SK-N-SH treated with all-trans-retinoic acid at 6 μM for 48 hours (cell line): ENCODE results near the gene SPOCD1.

Experiments used
- ATAC-seq: fragments of 200-7000 bp; cut with Tn5 transposase; 3 replicates; pipeline ENCODE4 v1.9.1; 2020; ENCODE audit warnings: mild to moderate bottlenecking, moderate library complexity
- BACH2 ChIP-seq: fragments of 250-450 bp; sonication (Bioruptor Pico); IDR thresholded peaks from 2 replicates; pipeline ENCODE4 v1.9.0; 2021; ENCODE audit warnings: mild to moderate bottlenecking, borderline replicate concordance
- CSDC2 ChIP-seq: fragments of 250-450 bp; sonication (Bioruptor Pico); IDR thresholded peaks from 2 replicates; pipeline ENCODE4 v1.5.0; 2020; ENCODE audit warnings: mild to moderate bottlenecking, moderate library complexity
- CSRNP3 ChIP-seq: fragments of 250-450 bp; sonication (Bioruptor Pico); IDR thresholded peaks from 2 replicates; pipeline ENCODE4 v1.5.1; 2021; ENCODE audit warnings: mild to moderate bottlenecking, moderate library complexity
- ESRRG ChIP-seq: fragments of 250-450 bp; sonication (Bioruptor Pico); IDR thresholded peaks from 2 replicates; pipeline ENCODE4 v1.6.1; 2021; ENCODE audit warnings: mild to moderate bottlenecking
- GLIS3 ChIP-seq: fragments of 250-450 bp; sonication (Bioruptor Pico); IDR thresholded peaks from 2 replicates; pipeline ENCODE4 v1.5.0; 2020; ENCODE audit warnings: mild to moderate bottlenecking, moderate library complexity
- ISL1 ChIP-seq: fragments of 250-450 bp; sonication (Bioruptor Pico); IDR thresholded peaks from 2 replicates; pipeline ENCODE4 v2.1.2; 2022; ENCODE audit warnings: mild to moderate bottlenecking, moderate library complexity
- OSR1 ChIP-seq: fragments of 250-450 bp; sonication (Bioruptor Pico); IDR thresholded peaks from 2 replicates; pipeline ENCODE4 v1.8.0; 2022; ENCODE audit warnings: moderate library complexity, mild to moderate bottlenecking, inconsistent platforms
- PATZ1 ChIP-seq: fragments of 250-450 bp; sonication (Bioruptor Pico); IDR thresholded peaks from 2 replicates; pipeline ENCODE4 v1.8.0; 2020; ENCODE audit warnings: mild to moderate bottlenecking, moderate library complexity, borderline replicate concordance
- SNAI2 ChIP-seq: fragments of 250-450 bp; sonication (Bioruptor Pico); IDR thresholded peaks from 2 replicates; pipeline ENCODE4 v1.5.0; 2020; ENCODE audit warnings: mild to moderate bottlenecking, moderate library complexity
- TCF4 ChIP-seq: fragments of 250-450 bp; sonication (Bioruptor Pico); IDR thresholded peaks from 2 replicates; pipeline ENCODE4 v1.8.0; 2021; ENCODE audit warnings: mild to moderate bottlenecking, moderate library complexity, borderline replicate concordance
- TOX ChIP-seq: fragments of 250-450 bp; sonication (Bioruptor Pico); IDR thresholded peaks from 2 replicates; pipeline ENCODE4 v1.8.0; 2021; ENCODE audit warnings: mild to moderate bottlenecking, moderate library complexity, borderline replicate concordance
- ZFP3 ChIP-seq: fragments of 250-450 bp; sonication (Bioruptor Pico); IDR thresholded peaks from 2 replicates; pipeline ENCODE4 v1.5.0; 2020; ENCODE audit warnings: mild to moderate bottlenecking, moderate library complexity
- ZFP30 ChIP-seq: fragments of 450-650 bp; formaldehyde crosslinking; IDR thresholded peaks from 2 replicates; pipeline ENCODE4 v1.5.0; 2022; ENCODE audit warnings: mild to moderate bottlenecking, moderate library complexity
- ZNF565 ChIP-seq: fragments of 450-650 bp; formaldehyde crosslinking; conservative IDR thresholded peaks from 2 replicates; pipeline ENCODE4 v1.5.0; 2020; ENCODE audit warnings: low read depth, mild to moderate bottlenecking, moderate library complexity
- TF ChIP-seq, protein P1 (sequence below): fragments of 250-450 bp; sonication (Bioruptor Pico); IDR thresholded peaks from 2 replicates; pipeline ENCODE4 v1.5.1; 2020; ENCODE audit warnings: low read depth, mild to moderate bottlenecking, moderate library complexity
- TF ChIP-seq, protein P2 (sequence below): fragments of 250-450 bp; sonication (Bioruptor Pico); IDR thresholded peaks from 2 replicates; pipeline ENCODE4 v1.5.0; 2020; ENCODE audit warnings: mild to moderate bottlenecking, moderate library complexity

SPOCD1 gene

GRCh38 chr1:31836638-31837037 lies 20.8 kb upstream of the SPOCD1 start (continued):
- TF ChIP-seq, protein P1, sequence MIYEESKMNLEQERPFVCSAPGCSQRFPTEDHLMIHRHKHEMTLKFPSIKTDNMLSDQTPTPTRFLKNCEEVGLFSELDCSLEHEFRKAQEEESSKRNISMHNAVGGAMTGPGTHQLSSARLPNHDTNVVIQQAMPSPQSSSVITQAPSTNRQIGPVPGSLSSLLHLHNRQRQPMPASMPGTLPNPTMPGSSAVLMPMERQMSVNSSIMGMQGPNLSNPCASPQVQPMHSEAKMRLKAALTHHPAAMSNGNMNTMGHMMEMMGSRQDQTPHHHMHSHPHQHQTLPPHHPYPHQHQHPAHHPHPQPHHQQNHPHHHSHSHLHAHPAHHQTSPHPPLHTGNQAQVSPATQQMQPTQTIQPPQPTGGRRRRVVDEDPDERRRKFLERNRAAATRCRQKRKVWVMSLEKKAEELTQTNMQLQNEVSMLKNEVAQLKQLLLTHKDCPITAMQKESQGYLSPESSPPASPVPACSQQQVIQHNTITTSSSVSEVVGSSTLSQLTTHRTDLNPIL (CRISPR knock-in tag): no peak
- TF ChIP-seq TCF4: no peak
- TF ChIP-seq ISL1 (CRISPR knock-in tag): no peak
- no peak for TF ChIP-seq ZNF565 (CRISPR knock-in tag)
- TF ChIP-seq OSR1 (CRISPR knock-in tag): no peak
- no peak for TF ChIP-seq ESRRG (CRISPR knock-in tag)
- TF ChIP-seq ZFP3 (CRISPR knock-in tag): no peak

- no peak for TF ChIP-seq ESRRG (CRISPR knock-in tag)
- no peak for ATAC-seq
These were observed 19.6 kb upstream of the SPOCD1 start for GRCh38 chr1:31835415-31835814.

GRCh38 chr1:31834501-31834900 lies 18.7 kb upstream of the SPOCD1 start:
- no peak for TF ChIP-seq BACH2
- TF ChIP-seq ZFP30: no peak
- TF ChIP-seq ISL1 (CRISPR knock-in tag): no peak
- TF ChIP-seq, protein P2, sequence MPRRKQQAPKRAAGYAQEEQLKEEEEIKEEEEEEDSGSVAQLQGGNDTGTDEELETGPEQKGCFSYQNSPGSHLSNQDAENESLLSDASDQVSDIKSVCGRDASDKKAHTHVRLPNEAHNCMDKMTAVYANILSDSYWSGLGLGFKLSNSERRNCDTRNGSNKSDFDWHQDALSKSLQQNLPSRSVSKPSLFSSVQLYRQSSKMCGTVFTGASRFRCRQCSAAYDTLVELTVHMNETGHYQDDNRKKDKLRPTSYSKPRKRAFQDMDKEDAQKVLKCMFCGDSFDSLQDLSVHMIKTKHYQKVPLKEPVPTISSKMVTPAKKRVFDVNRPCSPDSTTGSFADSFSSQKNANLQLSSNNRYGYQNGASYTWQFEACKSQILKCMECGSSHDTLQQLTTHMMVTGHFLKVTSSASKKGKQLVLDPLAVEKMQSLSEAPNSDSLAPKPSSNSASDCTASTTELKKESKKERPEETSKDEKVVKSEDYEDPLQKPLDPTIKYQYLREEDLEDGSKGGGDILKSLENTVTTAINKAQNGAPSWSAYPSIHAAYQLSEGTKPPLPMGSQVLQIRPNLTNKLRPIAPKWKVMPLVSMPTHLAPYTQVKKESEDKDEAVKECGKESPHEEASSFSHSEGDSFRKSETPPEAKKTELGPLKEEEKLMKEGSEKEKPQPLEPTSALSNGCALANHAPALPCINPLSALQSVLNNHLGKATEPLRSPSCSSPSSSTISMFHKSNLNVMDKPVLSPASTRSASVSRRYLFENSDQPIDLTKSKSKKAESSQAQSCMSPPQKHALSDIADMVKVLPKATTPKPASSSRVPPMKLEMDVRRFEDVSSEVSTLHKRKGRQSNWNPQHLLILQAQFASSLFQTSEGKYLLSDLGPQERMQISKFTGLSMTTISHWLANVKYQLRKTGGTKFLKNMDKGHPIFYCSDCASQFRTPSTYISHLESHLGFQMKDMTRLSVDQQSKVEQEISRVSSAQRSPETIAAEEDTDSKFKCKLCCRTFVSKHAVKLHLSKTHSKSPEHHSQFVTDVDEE (CRISPR knock-in tag): no peak
- TF ChIP-seq CSRNP3 (CRISPR knock-in tag): no peak
- ATAC-seq: no peak

DNA sequence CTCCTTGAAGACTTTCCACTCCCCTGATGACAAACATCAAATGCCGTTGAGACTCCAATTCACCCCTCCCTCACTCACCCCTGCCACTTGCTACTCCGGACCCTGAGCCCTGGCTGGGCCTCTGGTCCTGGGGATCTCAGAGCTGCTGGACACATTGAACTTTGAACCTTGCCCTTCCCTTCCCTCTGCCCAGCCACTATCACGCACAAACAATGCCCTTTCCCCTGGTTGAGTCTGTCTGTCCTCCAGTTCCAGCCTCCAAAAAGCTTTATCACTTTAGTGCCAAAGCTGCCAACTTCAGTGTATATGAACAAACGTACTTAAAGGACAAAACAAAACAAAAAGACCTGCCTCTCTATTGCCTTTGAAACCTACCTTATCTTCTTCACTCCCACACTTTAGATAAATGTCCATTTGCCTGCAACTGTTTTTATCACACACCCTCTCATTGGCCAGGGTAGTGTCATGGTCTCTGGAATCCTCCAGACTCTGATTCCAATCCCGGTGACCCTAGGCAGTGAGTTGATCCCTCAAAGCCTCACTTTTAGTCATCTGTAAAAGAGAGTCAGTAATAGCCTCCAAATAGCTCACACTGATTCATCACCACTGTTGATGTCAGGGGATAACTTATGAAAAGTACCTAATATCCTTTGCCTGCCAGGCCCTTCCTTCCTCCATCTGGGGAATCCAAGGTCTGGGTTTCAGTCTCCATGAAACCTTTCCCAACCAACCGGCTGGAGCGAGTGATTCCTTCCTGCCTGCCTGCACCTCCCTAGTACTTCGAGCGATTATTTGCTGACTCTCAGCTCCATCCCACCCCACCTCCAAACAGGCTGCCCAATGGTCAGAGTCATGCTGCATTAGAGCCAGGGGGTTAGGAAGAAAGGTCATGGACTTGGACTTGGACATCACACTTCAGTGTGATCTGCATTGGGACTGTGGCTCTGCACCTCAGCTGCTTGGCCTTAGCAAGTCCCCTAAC lies 15.9 kb upstream of the SPOCD1 start:
- ATAC-seq: no peak; the same call in 2 of the 3 replicates

More for the DNA sequence above, 15.9 kb upstream of the SPOCD1 start:
- no peak for TF ChIP-seq TCF4
- TF ChIP-seq PATZ1: no peak
- no peak for TF ChIP-seq GLIS3 (CRISPR knock-in tag)
- TF ChIP-seq OSR1 (CRISPR knock-in tag): no peak
- no peak for TF ChIP-seq ESRRG (CRISPR knock-in tag)
- no peak for TF ChIP-seq SNAI2 (CRISPR knock-in tag)
- TF ChIP-seq, protein P2 (CRISPR knock-in tag): no peak
- TF ChIP-seq ZFP30: no peak
- TF ChIP-seq CSDC2: no peak
- TF ChIP-seq TOX: no peak
